ENCODE data around the gene CCDC170.
"Not testable (repeated sequence)": the region's sequence is repeated elsewhere in the genome, so short reads cannot be mapped to it uniquely, and the experiment has no call there.

The CCDC170 gene

GRCh38 chr6:151493804-151494234, at the start of gene CCDC170:
CCDC170 (plus strand) TSS chr6:151494017; CDS start chr6:151494129, 112 bp downstream.
- peak in 2 of 3 experiments; percentile 79 to 83 for DNase-seq

GRCh38 chr6:151445482-151445881, 48.3 kb upstream of the CCDC170 start:
- DNase-seq, result no peak

DNA sequence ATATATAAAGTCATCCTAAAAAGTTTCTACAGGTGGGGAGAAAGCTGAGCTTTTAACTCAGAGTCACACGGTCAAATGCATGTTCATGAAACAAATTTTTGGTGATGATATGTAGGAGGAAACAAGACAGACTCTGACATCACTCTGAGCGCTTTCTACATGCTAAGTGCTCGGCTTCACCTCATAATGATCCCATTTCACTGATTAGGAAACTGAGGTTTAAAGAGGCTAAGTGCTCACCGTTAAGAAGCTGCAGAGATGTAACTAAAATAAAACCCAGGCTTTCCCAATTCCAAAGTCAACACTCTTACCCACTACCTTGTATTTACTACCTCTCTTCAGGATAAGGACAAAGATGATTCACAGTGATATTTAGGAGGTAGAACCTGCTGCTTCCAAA, 46.6 kb upstream of the CCDC170 start:
- DNase-seq, result no peak

DNA sequence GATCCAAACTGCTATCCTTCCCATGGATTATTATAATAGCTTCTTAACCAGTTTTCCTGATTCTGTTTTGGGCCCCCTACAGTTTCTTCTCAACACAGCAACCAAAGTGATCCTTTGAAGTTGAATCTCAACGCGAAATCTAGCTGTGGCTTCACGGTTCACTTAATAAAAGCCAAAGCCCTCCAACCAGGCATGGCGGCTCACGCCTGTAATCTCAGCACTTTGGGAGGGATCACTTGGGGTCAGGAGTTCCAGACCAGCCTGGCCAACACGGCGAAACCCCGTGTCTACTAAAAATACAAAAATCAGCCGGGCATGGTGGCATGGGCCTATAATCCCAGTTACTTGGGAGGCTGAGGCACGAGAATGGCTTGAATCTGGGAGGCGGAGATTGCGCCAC, 45.2 kb upstream of the CCDC170 start:
- no peak for DNase-seq

DNA sequence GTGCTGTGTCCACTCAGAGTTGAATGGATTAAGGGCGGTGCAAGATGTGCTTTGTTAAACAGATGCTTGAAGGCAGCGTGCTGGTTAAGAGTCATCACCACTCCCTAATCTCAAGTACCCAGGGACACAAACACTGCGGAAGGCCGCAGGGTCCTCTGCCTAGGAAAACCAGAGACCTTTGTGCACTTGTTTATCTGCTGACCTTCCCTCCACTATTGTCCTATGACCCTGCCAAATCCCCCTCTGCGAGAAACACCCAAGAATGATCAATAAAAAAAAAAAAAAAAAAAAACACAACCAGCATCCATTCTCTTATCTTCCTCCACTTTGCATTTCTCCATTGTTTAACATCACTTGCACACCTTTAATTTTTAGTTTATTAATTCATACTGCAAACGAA, 42.9 kb upstream of the CCDC170 start:
- not testable (repeated sequence) for DNase-seq

DNA sequence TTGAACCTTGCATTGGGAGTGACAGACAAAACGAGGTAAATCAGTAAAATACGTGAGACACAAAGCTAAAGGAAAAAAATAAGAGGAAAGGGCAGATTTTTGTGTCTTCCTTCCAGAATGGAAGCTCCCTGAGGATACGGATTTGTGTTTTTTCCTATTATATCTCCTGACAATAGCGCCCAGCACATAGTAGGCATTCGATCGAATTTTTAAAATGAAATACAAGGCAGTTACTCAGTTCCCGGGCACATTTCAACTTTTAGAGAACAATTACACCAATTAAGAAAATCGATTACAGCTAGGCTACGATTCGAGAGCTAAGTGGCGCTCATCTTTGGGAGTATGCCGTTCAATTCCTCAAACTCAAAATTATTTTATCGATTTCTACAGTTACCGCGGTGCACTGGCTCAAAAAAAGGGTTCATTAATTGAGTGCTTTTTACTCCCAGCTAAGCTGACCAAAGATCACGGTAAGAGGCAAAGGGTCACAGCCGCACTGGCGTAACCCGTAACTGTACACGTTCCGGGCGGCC, 42.3 kb upstream of the CCDC170 start:
- DNase-seq, result no peak

- peak; percentile 99 to 100 (median 100) for DNase-seq
Measured at GRCh38 chr6:151451950-151452749, 41.7 kb upstream of the CCDC170 start, which contains the start of gene RMND1. RMND1 (minus strand) TSS chr6:151452126; CDS start chr6:151445811, 6,315 bp downstream.

DNA sequence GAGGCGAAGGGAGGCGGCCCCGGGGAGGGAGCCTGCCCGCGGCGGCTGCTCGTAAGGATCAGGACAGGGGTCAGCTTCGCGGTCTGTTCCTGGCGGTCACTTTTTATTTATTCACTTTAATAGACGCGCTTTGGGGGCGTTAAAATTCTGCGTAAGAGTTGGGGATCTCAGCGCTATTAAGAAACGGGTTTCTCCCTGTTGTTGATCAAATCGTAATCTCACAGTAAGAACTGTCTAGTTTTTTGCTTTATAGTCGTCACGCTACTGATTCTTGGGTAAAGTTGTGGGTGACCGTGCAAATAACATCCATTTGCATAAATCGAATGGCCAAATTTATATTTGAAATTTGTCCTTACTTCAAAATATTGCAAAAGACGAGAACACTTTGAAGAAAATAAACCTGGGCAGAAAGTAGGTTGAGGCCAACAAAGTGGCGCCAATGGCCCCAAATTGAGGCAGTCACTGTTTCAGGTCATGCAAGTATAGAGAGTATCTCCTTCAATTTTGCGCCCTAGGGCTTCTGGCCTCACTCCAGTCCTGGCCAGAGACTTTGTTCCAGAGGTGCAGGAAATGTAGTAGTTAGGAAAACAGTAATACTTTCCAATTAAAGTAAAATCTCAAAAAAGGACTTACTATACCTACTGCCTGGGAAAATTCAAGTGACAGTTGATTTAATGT, 40.9 kb upstream of the CCDC170 start:
- peak in 2 of 3 experiments; percentile 57 to 75 for DNase-seq

GRCh38 chr6:151455751-151456398, 37.9 kb upstream of the CCDC170 start:
- peak in 1 of 3 experiments; percentile 4 for DNase-seq

DNA sequence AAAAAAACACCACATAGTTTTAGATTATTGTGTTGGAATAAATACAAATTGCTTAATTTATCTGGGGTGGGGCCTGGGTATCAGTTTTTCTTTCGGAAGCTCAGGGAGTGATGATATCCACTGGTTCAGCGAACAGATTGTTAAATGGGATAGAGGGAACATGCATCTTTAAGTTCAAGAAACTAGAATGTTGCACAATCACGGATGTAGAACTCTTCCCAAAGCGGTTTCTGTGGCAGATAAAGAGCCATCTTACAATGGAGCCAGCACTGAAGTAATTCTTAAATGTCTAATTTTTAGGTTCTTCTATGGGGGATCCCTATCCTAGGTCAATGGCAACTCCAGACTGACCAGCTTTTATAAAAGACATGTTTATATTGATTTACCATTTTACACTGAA, 32.1 kb upstream of the CCDC170 start:
- no peak for DNase-seq

DNA sequence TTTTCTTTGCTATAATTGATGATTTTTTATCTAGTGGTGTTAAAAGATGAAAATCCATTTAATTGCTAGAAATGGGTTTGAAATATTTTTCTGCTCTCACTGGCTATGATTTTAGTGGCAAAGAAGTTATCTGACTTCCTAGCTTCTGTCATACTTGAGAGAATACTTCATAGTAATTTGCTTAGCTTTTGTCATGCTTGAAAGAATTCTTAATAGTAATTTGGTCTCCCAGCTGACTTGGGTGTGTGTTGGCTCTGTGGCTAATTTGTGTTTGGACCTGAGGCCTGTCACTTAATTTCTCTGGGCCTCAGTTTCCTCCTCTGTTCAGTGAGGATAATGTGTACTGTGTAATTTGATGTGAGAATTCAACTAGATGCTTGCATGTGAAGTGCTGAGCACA, 29.1 kb upstream of the CCDC170 start:
- no peak for DNase-seq

DNA sequence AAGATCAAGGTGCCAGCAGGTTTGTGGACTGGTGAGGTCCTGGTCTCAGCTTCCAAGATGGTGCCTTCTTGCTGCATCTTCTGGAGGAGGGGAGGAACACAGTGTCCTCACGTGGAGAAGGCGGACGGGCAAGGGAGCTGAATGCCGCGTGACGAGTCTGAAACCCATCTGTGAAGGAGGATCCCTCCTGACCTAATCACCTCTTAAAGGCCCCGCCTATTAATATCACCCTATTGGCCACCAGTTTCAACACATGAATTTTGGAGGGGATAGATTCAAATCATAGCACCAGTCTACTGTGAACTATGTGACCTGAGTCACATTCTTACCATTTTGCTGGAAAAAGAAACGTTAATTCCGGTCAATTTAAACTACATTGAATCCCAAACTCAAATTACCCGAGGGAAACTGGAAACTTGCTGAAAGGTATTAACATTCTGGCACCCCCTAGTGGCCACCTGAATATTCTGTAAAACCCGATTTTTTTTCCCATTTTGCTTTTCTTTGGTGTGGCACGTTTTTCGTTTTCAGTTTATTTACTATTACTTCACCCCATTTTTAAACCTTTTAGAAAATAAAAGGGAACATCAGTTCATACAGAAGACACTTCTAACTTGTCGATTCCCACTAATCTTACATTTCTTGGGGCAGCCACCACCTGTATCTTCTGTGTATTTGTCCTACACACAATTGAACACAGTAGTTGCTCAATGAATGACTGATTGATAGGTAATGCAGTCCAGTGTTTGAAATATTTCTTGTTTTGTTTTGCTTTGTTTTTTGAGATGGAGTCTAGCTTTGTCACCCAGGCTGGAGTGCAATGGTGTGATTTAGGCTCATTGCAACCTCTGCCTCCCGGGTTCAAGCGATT, 17.9 kb upstream of the CCDC170 start:
- DNase-seq, result peak; percentile 22 to 73 (median 46)

DNA sequence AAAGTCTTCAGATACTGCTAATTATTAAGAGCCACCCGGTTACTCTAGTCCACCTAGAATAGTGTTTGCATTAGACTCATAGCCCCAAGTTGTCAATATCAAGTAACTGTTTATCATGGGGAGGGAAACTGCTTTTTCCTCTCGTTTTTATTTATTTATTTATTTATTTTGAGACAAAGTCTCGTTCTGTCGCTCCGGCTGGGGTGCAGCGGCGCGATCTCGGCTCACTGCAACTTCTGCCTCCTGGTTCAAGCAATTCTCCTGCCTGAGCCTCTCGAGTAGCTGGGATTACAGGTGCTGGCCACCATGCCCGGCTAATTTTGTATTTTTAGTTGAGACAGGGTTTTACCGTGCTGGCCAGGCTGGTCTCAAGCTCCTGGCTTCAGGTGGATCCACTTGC, 16.1 kb upstream of the CCDC170 start:
- DNase-seq, result no peak

- DNase-seq, result no peak
Measured at GRCh38 chr6:151478670-151479069, 15.1 kb upstream of the CCDC170 start.

DNA sequence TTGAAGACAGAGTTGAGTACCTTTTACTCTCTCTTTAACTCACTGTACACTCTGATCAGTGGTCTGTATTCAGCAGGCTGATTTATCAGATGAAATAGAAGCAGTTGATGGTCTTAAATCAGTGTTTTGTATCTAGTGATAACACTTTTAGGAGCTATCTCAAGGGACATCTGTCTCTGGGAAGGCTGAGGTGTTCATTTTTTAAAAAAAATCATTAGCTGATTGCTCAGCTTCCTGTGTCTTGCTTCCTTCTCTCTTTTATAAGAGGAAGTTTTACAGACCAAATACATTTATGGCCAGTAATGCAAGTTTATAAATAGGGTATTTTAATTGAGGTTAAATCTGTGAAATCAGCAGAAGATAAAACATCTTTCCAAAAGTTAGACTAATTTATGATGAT, 12.0 kb upstream of the CCDC170 start:
- no peak for DNase-seq

- DNase-seq, result no peak
Measured at GRCh38 chr6:151482290-151482689, 11.5 kb upstream of the CCDC170 start.

GRCh38 chr6:151483994-151484393, 9.8 kb upstream of the CCDC170 start:
- no peak for DNase-seq

GRCh38 chr6:151488226-151488625, 5.6 kb upstream of the CCDC170 start:
- DNase-seq, result no peak

- no peak for DNase-seq
Measured at GRCh38 chr6:151490996-151491395, 2.8 kb upstream of the CCDC170 start.

GRCh38 chr6:151493161-151493803, 535 bp upstream of the CCDC170 start:
- DNase-seq, result peak in 2 of 3 experiments; percentile 44 to 62

DNA sequence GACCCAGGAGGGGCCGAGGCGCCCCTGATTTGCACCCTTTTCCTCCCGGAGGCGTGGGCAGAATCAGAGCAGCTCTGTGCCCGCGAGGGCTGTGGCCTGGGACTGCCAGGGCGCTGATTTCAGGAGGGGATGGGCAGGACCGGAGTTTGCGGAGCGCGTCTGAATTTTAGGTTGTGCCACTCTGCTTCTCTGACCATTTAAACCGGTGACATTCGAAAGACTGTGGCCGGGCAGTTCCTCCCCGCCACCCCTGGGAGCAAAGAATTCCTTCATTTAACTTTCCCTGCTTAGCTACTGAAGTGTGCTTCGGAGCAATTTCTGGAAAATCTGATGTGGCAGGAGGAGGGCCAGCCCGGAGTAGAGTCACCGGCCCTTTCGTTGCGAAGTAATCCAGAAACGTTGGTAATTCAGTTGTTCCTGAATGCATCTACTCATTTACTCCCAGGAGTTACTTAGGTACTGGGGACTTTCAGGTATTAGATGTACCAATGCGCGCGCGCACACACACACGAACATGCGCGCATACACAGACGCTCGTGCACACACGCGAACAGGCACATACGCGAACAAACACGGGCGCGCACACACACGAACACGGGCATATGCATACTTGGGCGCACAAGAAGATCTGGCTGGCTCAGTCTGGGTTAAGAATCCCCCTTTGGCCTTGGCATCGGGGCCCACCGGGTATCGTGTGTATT, 568 bp downstream of the CCDC170 start:
- DNase-seq, result peak in 2 of 3 experiments; percentile 67 to 83
